ENCODE measurements around the gene FSD1. TPM values are rescaled to one million over a fixed set of nuclear protein-coding genes. Genes with fewer than 3 reads are reported as not detected.

FSD1 gene
- total RNA-seq, 4 donors from 2014 or later: not detected

DNA sequence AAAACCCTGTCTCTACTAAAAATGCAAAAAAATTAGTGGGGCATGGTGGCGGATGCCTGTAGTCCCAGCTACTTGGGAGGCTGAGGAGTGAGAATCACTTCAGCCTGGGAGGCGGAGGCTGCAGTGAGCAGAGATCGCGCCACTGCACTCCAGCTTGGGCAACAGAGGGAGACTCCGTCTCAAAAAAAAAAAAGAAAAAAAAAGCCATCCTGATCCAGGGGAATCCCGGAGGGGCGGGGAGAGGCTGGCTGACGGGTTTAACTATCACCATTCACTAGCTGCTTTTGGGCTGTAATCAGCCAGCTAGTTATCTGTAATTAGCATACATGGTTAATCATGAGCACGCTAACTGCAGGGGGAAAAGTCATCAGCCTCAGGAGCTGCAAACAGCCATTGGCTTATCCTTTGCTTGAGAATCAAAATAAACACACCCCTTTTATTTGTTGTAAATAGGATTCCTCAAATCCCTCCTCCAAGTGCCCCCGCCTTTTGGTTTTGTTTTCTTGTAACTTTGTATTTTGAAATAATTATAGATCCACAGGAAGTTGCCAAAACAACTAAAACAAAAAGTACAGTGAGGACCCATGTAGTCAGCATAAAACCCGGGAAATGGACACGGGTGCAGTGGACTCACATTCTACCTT, 9.6 kb downstream of the FSD1 start:
- TF ChIP-seq, protein P1, sequence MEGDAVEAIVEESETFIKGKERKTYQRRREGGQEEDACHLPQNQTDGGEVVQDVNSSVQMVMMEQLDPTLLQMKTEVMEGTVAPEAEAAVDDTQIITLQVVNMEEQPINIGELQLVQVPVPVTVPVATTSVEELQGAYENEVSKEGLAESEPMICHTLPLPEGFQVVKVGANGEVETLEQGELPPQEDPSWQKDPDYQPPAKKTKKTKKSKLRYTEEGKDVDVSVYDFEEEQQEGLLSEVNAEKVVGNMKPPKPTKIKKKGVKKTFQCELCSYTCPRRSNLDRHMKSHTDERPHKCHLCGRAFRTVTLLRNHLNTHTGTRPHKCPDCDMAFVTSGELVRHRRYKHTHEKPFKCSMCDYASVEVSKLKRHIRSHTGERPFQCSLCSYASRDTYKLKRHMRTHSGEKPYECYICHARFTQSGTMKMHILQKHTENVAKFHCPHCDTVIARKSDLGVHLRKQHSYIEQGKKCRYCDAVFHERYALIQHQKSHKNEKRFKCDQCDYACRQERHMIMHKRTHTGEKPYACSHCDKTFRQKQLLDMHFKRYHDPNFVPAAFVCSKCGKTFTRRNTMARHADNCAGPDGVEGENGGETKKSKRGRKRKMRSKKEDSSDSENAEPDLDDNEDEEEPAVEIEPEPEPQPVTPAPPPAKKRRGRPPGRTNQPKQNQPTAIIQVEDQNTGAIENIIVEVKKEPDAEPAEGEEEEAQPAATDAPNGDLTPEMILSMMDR (IDR thresholded peaks at IDR 0.05; ENCODE audit: low read depth): no peak

DNA sequence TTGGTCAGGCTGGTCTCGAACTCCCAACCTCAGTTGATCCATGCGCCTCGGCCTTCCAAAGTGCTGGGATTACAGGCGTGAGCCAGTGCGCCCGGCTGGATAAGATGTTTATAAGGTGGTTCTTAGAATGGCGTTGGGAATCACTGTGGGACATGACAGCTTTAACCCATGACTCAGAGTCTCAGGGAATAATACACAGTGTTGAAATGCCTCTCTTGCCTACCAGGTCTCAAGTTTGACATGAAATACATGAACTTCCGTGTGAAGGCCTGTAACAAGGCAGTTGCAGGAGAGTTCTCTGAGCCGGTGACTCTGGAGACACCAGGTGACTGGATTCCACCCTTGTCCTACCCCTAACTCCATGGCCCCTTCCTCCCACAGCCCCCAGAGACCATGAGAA, 12.6 kb downstream of the FSD1 start:
- TF ChIP-seq, protein P1 (IDR thresholded peaks at IDR 0.05; ENCODE audit: low read depth): no peak

DNA sequence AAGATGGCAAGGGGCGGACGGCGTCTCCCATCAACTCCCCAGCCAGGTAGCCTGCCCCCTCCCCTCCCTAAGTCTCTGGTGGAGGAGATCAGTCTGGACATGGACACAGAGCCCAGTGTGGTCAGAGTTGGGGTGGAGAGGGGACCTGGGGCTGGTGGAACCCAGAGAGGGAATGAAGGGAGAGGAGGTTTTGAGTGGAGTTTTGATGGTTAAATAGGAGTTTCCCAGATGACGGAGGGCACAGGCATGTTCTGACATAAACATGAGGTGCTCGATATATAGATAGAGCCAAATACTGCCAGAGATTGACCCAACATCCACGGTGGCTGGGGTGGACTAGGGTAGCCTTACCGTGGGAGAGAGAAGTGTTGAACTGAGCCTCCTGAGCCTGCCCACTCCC, 14.1 kb downstream of the FSD1 start:
- TF ChIP-seq, protein P1 (IDR thresholded peaks at IDR 0.05; ENCODE audit: low read depth): no peak

DNA sequence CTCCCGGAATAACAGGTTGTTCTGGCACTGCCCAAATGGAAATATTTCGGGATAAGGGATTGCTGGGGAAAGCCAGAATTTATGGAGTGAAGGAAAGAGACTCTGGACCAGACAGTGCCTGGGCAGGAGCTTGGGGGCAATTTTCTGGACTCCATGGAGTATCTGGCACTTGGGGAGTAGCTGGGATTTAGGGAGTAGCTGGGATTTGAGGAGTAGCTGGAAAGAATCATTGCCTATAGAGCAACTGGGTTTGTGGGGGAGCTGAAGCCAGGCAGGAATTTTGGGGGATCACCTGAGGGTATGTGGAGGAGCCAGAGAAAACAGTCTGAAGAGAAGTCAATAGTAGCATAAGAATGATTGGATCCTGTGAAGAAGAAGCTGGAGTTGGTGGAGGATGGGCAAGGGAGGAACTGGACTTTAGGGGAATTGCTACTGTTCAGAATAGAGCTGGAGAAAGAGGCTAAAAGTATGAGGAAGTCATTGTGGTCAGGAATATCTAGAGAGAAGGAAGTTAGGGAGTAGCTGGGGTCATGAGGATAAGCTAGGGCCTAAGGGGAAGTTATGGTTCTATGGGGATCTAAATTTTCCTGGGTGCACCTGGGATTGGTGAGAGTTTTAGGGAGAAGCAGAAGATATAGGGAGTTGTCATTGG, 14.8 kb downstream of the FSD1 start:
- TF ChIP-seq, protein P1 (IDR thresholded peaks at IDR 0.05; ENCODE audit: low read depth): no peak

DNA sequence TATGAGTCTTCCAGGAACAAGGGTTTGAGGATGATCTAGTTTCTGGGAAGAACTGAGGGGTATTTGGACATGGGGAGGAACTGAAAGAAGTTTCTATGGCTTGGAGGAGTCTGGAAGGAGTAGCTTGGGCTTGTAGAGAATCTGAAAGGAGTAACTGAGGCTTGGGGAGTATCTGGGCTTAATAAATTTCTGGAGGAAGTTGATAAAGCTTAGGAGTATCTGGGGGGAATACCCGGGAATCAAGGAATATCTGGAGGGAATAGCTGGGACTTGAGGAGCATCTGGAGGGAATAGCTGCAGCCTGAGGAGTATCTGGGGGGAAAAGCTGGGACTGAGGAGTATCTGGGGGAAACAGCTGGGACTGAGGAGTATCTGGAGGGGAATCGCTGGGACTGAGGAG, 16.0 kb downstream of the FSD1 start:
- TF ChIP-seq, protein P1 (IDR thresholded peaks at IDR 0.05; ENCODE audit: low read depth): no peak

DNA sequence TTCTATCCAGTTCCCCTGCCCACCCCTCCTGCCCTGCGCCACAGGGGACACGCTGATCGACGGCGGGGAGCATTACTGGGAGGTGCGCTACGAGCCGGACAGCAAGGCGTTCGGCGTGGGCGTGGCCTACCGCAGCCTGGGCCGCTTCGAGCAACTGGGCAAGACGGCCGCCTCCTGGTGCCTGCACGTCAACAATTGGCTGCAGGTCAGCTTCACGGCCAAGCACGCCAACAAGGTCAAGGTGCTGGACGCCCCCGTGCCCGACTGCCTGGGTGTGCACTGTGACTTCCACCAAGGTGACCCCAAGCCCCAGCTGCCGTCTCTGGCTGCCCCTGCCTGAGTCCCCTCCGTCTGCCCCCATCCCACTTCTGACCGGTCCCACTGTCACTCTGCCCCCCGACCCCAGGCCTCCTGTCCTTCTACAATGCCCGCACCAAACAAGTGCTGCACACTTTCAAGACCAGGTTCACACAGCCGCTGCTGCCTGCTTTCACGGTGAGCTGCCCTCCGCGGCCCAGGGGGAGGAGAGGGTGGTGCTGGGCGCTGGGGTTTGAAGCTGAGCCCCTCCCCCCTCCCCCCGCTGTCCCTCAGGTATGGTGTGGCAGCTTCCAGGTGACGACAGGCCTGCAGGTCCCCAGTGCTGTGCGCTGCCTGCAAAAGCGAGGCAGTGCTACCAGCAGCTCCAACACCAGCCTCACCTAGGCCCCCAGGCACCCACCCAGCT, 18.7 kb downstream of the FSD1 start:
- TF ChIP-seq, protein P1 (IDR thresholded peaks at IDR 0.05; ENCODE audit: low read depth): no peak

DNA sequence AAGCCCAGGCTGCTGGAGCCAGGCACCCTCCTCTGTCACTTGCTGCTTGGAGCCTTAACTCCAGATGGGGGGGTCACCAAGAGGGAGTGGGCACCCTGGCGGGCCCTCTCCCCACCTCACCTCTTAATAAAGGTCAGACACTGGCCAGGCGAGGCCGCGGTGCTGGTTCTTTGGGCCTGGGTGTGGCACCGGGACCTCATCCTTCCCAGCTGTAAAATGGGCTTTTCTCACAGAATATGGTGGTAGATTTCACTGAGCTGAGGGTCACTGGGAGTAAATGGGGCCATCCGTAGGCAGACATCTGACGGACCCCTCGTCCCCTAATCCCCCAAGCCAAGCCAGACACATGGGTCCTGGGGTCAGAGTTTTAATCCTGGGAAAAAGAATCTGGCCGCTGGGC, 19.3 kb downstream of the FSD1 start:
- TF ChIP-seq, protein P1 (IDR thresholded peaks at IDR 0.05; ENCODE audit: low read depth): no peak
